Cardiac muscle cell (in vitro differentiated cells and primary cell): ENCODE data around the gene KAT2A. TPM values are rescaled to one million over a fixed set of nuclear protein-coding genes. Genes with fewer than 3 reads are reported as not detected.

Experiments used
- DNase-seq, 2 donors: peaks; one replicate each; pipeline versions ENCODE4 v3.0.0 to v3.0.0-alpha.2; 2010 to 2017; ENCODE audit warnings: low read depth in 1 of 2, low spot score in 1 of 2
- H3K27ac ChIP-seq: fragments of 200-600 bp; sonication (generic); 2 replicates; pipeline ENCODE4 v1.5.1; 2016
- H3K27me3 ChIP-seq: fragments of 200-600 bp; sonication (generic); 2 replicates; pipeline ENCODE4 v1.6.0; 2016; ENCODE audit warnings: control low read depth
- H3K36me3 ChIP-seq: fragments of 200-600 bp; sonication (generic); 2 replicates; pipeline ENCODE4 v1.5.1; 2016; ENCODE audit warnings: control low read depth
- H3K4me1 ChIP-seq: fragments of 200-600 bp; sonication (generic); 2 replicates; pipeline ENCODE4 v1.8.1; 2017; ENCODE audit warnings: low read depth, mild to moderate bottlenecking, mixed run types
- H3K4me3 ChIP-seq: fragments of 200-600 bp; sonication (generic); 2 replicates; pipeline ENCODE4 v1.5.1; 2016; ENCODE audit warnings: mild to moderate bottlenecking
- H3K9me3 ChIP-seq: fragments of 200-600 bp; sonication (generic); 2 replicates; pipeline ENCODE4 v1.5.1; 2017; ENCODE audit warnings: low read depth, mild to moderate bottlenecking, control low read depth
- polyA plus RNA-seq: library from polyadenylated mRNA; unstranded; fragments of >200 nt; fragmentation: Nextera tagmentation; extraction: Ambion mirVana; gene quantifications from 2 replicates; pipeline ENCODE4 v1.2.1, GENCODE V29; 2016
- total RNA-seq: library from RNA; depleted of rRNA; stranded (reverse); fragments of >200 nt; gene quantifications from 2 replicates; pipeline ENCODE4 v1.2.3, GENCODE V29; 2016
- TF ChIP-seq, protein P1 (sequence below): IDR thresholded peaks from 2 replicates; pipeline ENCODE4 v1.5.1; 2012; ENCODE audit warnings: low read depth, mild to moderate bottlenecking, low read length

KAT2A gene
- 38.2 and 76.9 TPM in 2 replicates for total RNA-seq
- polyA plus RNA-seq = 89.0 and 121 TPM in 2 replicates

DNA sequence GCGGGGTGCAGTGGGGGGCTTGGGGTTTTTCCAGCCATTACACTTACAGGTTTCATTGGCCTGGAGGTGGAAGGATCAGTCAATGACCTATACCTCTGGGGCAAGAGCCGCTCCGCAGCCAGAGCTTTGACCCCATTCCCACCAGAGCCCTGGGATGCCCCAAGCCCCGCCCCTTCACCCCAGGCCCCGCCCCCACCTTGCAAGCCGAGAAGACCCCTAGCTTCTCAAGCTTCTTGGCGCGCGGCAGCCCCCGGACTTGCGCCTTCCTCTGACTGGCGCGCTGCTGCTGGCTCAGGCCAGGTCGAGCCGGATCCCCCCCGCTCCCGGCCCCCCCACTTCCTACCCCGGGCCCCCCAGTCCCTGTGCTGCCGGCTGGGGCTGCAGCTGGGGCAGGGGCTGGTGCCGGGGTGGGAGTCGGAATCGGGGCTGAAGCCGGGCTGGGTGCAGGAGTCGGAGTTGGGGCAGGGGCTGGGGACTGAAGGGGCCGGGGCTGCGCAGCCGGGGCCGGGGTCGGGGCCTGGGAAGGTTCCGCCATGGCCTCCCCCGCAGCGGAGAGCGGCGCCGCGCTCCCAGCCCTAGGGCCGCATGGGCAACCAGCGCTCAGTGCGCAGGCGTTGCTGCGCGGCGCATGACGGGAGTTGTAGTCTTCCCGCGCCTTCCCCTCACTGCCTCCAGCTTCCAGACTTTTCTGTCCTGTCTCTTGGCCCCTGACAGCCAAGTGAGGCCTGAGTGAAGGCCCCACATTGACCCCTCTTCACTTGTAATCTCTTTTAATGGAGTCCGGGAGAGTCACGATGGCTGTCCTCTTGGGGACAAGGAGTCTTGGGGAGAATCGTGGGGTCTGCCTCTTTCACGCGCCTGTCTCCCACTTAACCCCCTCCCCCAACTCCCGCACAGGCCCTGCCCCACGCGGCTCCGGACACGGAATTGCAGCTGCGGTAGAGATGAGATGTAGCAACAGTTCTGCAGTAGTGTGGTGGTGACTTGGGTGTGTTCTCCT lies at the start of gene KAT2A:
KAT2A (minus strand) TSS at position 598 of the 1,000 bp plus-strand sequence; CDS start at position 535, 63 bp downstream.
- Histone ChIP-seq H3K27me3 (no peaks in the 10 kb centered on the region), H3K36me3 (peaks cover 8% of the 10 kb centered on the region), H3K27ac (peak within 1 kb of the TSS; percentile 59), H3K4me3 (peak within 1 kb of the TSS; percentile 92), H3K9me3 (no peaks in the 10 kb centered on the region), H3K4me1 (no peaks in the 10 kb centered on the region)
- DNase-seq = peak; percentile 87 to 90
- TF ChIP-seq, protein P1, sequence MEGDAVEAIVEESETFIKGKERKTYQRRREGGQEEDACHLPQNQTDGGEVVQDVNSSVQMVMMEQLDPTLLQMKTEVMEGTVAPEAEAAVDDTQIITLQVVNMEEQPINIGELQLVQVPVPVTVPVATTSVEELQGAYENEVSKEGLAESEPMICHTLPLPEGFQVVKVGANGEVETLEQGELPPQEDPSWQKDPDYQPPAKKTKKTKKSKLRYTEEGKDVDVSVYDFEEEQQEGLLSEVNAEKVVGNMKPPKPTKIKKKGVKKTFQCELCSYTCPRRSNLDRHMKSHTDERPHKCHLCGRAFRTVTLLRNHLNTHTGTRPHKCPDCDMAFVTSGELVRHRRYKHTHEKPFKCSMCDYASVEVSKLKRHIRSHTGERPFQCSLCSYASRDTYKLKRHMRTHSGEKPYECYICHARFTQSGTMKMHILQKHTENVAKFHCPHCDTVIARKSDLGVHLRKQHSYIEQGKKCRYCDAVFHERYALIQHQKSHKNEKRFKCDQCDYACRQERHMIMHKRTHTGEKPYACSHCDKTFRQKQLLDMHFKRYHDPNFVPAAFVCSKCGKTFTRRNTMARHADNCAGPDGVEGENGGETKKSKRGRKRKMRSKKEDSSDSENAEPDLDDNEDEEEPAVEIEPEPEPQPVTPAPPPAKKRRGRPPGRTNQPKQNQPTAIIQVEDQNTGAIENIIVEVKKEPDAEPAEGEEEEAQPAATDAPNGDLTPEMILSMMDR = no peak

GRCh38 chr17:42169351-42169750 lies 48.2 kb upstream of the KAT2A start:
- no peak for DNase-seq

DNA sequence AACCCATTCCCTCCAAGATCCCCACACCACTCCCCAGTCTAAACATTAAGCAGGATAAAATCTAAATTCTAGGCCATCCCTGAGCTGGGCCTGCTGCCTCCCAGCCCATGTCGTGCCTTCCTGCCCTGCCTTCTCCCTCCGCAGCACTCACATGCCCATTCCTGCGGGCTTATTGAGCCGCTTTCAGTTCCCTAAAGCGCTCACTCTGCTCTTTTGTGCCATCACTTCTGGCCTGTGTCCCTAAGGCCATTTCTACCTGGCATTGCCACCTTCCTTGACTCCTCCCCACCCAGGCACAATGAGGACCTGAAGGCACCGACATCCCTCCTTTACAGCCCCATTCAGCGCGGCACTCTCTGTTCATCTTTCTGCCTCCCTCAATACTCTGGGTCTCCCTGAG lies 46.6 kb upstream of the KAT2A start:
- TF ChIP-seq, protein P1 = no peak
- Histone ChIP-seq H3K4me1 (no peaks in the 10 kb centered on the region), H3K9me3 (no peaks in the 10 kb centered on the region), H3K27me3 (no peaks in the 10 kb centered on the region), H3K36me3 (no peaks in the 10 kb centered on the region), H3K4me3 (no peak overlapping the region), H3K27ac (no peak overlapping the region)
- DNase-seq = no peak

More at GRCh38 chr17:42169351-42169750, 48.2 kb upstream of the KAT2A start:
- Histone ChIP-seq H3K36me3 (no peaks in the 10 kb centered on the region), H3K4me1 (no peaks in the 10 kb centered on the region), H3K4me3 (no peak overlapping the region), H3K27ac (no peak overlapping the region), H3K9me3 (no peaks in the 10 kb centered on the region), H3K27me3 (no peaks in the 10 kb centered on the region)
- TF ChIP-seq, protein P1 = no peak

DNA sequence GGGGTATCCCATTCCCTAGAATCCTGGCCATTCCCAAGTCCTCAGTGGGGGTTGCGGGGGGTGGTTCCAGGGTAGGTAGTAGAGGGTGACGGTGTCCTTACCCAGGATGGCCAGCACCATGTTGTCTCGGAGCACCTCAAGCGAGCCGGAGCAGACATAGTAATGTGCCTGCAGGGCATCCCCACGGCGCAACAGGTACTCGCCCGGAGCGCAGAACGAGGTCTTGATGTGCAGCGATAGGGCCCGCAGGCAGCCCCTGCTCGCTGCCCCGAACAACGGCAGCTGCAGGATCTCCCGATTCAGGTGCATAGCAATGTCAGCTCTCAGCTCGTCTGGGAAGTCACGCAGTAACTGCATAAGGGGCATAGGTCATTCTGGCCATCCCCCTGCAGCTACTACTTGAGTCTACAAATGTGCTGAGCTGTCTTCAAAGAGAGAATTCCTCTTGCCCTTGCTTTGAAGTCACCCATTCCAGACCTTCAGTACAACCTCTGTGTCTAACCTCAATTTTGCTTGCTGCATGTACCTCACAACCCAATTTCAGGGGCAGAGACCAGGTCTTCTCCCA lies 45.1 kb upstream of the KAT2A start:
- Histone ChIP-seq H3K4me1 (peaks cover 2% of the 10 kb centered on the region), H3K4me3 (no peak overlapping the region), H3K27ac (no peak overlapping the region), H3K9me3 (no peaks in the 10 kb centered on the region), H3K27me3 (no peaks in the 10 kb centered on the region), H3K36me3 (no peaks in the 10 kb centered on the region)
- no peak for DNase-seq
- TF ChIP-seq, protein P1 = no peak

DNA sequence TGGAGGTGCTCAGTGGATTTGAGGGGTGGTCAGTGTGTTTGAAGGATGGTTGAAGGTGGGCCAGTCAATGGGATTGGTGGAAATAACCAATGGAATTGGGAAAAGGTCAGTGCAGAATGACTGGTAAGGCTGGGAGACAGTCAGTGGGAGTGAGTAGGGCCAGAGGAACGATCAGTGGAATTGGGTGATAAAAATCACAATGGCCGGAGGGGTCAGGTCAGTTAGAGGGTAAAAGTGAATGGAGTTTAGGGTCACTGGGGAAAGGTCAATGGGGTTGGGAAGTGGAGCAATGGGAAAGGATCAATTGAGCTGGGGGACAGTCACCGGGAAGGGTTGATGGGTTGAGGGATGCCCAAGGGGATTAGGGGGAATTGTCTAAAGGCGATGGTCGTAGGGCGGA lies 44.6 kb upstream of the KAT2A start:
- TF ChIP-seq, protein P1 = no peak
- no peaks in the 10 kb centered on the region for H3K9me3 ChIP-seq
- DNase-seq = no peak
- H3K4me1 ChIP-seq = peaks cover 4% of the 10 kb centered on the region
- H3K27ac ChIP-seq = no peak overlapping the region
- no peaks in the 10 kb centered on the region for H3K36me3 ChIP-seq
- no peaks in the 10 kb centered on the region for H3K27me3 ChIP-seq
- H3K4me3 ChIP-seq = no peak overlapping the region
